HG03025 (cell line): ENCODE data around the gene ALDH3A2.

Source experiments
- ATAC-seq: cut with Tn5 transposase; IDR thresholded peaks from one replicate; pipeline ENCODE4 v1.9.1; 2021; ENCODE audit warnings: mild to moderate bottlenecking, moderate library complexity; ENCODE audit not compliant: unreplicated experiment, low FRiP score

Gene ALDH3A2

DNA sequence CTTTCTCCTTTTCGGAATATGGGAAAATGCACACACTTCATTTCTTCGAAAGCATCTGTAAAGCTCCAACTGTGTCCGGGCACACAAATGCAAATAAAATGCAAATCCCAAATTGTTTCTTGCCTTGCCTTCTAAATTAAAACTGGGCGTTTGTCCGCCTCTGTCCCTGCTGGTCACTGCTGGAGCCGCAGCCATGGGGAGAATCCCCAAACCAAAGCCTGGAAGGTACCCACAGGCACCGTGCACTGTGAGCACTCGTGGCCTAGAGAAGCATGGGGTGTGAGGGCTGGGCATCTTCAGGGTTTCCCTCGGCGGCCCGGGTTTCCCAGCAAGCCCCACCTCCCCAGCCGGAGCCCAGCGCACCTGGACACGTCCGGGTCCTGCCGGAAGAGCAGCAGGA is 64.9 kb downstream of the ALDH3A2 start:
- no peak for ATAC-seq

DNA sequence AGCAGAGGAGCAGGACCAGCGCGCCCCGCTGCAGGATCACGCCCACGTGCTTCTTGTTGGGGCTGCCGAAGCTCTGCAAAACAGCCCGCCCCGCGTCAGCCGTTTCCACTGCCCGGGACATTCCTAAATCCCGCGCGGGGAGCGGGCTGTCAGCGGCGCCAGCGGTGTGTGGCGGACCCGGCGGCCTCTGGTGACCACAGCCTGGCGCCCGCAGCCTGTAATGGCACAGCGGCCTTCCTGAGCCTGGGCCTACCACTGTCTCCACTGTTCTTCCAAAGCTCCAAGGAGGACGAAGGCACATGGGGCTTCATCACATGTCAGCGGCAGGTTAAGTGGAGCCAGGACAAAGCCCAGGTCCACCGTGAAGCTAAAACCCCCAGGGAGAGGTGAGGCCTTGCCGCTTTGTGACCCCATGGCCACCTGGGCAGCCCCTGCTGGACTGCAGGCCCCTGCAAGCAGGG is 65.4 kb downstream of the ALDH3A2 start:
- no peak for ATAC-seq

DNA sequence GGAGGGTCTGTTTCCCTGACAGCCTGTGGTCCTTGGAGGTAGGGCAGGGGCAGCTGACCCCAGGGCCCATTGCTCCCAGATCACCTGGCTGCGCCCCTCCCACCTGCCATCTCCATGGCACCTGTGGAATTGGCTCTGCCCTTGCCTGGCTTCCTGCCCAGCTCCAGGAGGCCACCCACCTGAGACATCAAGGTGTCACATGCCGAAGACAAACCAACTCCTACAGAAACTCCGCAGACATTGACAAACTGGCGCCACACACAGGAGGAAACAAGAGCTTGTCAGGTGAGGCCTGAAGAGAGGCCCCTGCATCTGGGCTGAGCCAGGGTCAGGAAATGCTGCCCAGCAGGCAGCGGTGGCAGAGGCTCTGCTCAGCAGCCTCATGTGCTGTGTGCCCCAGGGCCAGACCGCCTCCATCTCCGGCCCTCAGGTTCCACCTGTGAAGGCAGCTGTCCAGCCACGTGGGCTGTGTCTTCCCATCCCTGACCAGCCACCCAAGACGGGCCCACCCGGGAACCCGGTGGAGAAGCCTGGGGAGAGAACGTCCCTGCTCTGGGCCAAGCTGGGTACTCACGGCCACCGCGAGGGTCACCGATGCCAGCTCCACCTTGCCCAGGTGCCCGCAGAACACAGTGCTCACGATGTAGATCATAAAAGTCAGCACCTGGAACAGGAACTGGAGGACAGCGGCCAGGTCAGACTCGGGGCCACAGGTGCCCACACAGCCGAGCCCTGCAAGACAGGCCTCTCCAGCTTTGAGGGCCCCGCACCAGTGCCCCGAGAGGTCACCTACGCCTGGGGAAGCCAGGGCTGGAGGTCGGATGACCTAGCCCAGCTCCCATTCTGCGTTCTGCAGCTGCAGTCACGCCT is 66.2 kb downstream of the ALDH3A2 start:
- ATAC-seq: no peak

DNA sequence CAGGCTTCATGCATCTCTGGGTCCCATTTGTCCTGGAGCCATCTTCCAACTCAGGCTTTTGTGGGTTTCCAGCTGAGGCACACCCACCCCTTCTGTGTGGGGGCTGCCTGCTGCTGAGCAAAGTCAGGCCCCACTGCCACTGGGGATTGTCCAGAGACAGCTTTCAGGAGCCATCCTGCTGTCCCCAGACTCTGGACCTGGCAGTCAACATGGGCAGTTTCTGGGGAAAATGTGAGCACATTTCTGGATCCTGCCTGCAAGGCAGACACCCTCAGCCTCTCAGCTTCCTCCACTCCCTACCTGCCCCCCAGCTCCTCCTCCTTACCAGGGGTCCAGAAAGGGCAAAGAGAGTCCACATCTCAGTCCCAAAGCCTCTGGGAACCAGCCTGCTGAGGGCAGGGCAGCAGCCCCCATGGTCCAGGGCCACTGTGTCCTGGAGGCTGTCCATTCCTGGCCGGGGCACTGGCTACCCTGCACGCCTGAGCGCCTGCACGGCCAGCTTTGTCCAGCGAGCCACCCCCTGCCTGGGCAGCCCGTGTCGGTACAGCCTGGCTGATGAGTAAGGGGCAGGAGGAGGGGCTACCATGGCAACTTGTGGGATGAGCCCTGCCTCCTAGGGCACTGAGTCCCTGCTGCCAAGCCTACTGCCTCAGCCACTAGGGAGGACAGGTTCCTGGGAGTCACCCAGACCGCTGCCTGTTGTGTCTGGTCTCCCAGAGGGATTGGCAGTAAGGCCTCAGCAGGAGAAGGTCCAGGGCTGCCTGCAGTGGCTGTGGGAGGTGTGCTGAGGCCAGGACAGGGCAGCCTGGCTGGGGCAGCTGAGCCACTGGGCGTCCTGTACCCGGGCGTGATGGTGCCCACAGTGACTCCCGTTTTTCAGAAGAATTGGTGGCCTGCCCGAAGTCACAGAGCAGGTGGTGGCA is 67.8 kb downstream of the ALDH3A2 start, which contains the start of gene SLC47A2:
Gene SLC47A2 (minus strand): TSS at position 477 of the 923 bp plus-strand sequence. CDS start 29 bp downstream, at position 448.
- no peak for ATAC-seq

DNA sequence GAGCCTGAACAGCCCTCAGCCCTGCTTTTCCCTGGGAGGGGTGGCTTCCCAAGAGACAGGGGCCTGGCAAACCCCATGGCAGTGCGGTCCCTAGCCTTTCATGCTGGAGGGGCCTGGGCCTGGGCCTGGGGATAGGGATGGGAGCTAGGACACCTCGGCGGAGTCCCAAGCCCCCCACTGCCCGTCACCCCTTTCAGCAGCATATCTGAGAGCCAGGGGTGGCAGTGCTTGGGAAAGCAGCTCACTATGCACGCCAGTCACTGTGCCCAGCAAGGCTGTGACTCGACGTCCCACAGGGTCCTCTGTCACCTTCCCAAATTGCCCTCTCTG is 68.4 kb downstream of the ALDH3A2 start:
- no peak for ATAC-seq

DNA sequence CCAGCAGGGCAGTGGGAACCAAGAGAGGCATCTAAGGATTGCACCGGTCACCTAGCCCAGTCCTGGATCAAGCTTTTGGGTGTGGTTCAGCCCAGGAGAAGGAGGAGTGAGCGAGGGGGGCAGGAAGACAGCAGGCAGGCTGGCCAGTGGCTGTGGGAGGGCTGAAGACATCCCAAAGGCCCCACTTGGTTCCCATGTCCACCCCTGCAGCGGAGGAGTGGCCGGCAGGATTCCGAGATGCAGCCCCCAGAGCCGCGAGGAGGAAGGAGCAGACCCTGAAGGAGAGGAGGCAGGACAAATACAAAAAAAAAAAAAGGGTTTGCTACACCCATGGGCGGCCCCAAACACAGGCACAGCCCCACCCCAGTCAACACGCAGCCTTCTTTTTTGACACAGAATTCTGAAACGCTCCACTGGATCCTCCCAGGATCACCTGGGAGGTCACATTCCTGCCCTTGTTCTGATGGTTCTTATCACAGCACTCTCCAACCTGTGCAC is 68.9 kb downstream of the ALDH3A2 start:
- no peak for ATAC-seq

DNA sequence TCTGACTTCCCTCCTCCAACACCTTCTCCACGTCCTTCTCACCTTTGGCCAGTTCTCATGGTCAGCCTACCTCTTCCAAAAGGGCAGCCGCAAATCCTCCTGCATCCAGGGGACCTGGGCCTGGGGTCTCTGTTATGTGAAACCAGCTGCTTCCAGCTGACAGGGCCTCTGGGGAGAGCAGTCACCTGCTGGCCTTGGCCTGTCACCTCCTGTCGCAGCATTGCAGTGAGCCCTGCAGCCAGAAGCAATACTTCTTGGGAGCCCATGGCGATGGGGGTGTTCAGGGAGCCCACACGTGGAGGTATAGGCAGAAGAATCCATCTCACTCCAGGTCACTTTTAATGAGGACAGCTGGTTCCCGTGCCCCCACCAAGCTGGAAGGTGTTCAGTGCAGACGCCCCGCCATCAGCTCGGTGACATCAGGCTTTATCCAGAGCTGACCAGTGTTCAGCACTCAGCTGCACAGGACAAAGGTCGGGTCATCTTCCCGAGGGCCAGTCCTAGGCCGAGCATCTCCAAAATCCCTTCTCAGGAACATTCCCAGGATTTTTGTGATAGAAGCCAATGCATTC is 69.6 kb downstream of the ALDH3A2 start:
- no peak for ATAC-seq

DNA sequence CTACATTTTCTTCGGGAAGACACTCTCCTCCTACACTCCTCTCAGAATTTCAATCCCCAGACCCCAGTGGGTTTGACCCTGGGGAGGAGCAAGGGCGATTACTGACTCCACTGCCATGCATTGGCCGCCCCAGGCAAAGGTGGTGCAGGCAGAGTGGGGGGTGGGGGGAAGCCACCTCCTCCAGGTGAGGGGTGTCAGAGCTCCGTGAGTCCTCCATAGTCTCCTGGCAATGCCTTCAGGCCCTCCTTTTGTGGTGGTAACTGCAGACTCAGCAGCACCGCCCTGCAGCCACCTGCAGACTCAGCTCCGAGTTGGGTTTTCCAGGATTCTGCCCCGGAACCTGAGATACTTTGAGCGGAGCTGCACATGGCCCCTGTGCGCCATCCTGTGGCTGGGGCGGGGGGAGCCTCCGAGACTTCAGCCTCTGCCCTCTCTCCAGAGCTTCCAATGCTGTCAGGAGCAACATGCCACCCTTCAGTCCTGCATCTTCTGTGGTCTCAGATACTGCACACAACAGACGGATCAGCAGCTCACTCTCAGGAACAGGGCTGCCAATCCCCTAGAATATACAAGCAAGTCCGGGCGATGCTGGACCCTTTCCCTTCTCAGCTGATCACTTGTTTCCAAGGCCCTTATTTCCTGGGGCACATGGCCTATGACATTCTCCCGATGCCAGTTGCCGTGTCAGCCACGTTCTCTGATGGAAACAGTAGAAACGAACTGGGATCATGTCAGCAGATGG is 70.2 kb downstream of the ALDH3A2 start:
- no peak for ATAC-seq

DNA sequence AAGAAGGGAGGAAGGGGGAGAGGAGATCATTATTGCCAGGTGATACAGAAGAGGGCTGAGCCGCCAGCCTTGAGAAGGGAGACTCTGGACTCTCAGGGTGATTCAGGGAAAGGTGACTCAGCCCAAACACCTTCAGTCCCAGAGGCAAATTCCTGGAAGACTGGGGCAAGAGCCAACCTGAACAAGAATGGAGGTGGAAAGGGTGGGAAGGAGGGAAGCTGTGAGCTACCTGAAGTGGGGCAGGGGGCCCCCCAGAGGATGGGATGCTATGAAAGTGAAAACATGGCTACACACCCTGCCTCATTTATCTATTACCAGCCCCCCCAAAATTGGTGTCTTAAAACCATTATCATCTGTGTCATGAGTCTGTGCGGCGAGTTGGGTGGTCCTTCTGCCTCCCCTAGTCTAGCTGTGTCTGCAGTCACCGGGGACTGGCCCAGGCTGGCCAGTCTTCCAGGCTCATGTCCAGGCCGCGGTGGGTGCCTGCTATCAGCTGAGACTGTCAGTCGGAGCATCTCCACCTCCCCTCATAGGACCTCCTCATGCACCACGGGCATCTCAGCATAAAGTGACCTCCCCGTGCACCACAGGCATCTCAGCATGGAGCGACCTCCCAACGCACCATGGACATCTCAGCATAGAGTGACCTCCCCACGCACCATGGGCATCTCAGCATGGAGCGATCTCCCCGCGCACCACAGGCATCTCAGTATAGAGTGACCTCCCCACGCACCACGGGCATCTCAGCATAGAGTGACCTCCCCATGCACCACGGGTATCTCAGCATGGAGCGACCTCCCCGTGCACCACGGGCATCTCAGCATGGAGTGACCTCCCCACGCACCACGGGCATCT is 71.0 kb downstream of the ALDH3A2 start:
- no peak for ATAC-seq

DNA sequence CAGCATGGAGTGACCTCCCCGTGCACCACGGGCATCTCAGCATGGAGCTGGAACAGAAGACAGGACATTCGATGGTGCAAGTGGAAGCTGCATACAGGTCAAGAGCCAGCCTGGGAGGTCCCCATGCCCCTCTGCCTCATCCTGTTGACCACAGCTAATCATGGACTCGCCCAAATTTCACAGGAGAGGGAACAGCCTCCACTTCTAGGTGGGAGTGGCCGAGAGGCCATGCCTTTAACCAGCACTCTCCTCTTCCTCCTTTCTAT is 71.6 kb downstream of the ALDH3A2 start:
- no peak for ATAC-seq

DNA sequence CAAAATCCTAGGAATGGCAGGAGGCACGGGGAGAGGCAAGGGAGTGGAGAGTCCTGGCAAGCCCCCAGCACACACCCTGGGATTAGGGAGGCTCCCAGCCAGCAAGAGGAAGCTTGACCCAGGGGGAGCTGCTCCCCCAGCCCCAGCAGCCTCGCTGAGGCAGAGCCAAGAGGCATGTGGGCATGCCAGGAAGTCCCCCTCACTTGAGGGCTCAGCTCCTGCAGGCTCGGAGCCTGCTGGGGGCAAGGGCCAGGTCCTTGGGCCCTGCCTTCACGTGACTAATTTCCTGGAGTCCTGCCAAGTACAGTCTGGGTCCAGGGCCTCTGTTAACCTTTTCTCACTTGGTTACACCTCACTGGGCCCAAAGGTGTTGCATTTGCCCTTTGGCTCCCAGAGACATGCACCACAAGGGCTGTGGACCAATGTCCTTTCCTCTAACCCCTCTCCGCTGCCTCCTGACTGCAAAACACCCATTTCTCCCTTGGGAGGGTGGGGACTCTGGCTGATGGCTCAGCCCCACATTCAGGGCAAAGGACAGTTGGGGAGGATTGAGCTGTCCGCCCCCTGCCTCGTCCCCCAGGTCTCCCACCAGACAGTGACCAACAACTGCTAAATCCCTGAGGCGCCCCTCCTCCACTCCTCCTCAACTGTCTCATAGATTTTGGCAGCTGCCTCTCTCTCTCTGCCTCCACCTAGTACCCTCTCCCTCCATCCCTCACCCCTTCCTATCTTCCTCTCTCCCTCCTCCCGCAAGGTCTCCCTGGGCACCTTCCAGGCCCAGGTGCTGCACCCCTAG is 72.3 kb downstream of the ALDH3A2 start:
- no peak for ATAC-seq

DNA sequence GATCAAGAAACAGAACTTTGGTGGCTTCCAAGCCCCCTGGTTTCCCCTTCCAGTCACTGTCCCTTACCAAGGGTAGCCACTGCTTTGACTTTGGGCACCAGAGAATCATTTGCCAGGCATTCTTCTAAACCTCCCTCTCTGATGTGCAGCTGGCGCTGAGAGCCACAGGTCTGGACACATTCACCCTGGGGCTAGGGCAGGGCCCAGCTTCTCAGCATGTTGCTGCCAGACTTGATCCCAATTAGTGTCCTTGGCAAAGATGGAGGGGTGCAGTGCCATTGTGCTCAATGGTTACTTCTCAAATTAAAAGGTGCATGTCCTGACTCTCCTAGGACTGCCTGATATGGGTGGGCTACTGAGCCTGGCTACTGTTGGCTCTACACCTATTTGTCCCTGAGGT is 75.4 kb downstream of the ALDH3A2 start:
- ATAC-seq: no peak

DNA sequence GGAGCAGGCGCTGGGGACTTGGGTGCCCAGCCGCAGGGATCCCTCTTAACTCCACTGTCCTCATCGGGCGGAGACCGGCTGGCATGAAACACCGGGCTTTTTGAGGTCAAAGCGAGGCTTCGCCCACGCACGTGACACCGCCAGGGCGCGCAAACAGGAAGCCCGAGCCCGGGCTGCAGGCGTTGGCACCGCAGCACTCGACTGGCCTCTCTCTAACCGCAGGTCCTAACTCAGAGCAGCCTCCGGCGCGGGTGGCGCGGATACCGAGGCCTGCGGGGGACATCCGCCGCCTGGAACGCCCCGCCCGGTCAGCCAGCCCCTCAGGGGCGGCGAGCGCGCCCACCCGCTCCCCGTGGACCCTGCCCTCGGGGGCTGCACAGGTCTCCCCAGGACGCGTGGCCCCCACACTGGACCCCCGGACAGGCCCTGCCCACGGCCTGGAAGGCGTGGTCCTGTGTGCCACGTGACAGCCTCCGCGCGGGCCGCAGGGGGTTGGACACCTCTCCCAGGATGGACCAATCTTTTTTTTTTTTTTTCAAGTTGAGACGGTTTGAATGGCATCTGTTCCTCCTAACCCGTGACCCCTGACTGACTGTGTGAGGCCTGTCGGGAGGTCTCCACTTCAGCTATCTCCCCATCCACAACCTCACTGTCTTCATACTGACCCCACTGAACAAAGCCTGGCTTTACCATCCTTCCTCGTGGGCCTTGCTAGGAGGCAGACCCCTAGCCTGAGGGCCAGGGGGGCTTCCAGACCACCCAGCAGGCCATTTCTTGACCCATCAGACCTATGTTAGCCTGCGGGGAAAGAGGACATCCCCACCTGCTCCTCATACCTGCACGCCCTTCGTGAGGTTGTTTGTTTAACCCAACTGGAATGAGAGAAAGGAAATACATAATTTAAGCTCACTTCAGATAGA is 76.2 kb downstream of the ALDH3A2 start:
- no peak for ATAC-seq

DNA sequence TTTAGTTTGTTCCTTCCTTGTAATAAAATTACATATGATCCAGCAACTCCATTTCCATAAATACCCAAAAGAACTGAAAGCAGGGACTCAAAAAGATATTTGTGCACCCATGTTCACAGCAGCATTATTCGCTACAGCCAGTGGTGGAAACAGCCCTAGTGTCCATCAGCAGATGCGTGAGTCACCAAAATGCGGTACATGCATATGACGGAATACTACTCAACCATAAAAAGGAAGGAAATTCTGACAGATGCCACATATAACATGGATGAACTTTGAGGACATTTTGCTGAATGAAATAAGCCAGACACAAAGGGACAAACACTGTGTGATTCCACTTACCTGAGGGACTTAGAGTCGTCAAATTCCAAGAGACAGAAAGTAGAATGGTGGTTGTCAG is 76.9 kb downstream of the ALDH3A2 start:
- ATAC-seq: no peak

DNA sequence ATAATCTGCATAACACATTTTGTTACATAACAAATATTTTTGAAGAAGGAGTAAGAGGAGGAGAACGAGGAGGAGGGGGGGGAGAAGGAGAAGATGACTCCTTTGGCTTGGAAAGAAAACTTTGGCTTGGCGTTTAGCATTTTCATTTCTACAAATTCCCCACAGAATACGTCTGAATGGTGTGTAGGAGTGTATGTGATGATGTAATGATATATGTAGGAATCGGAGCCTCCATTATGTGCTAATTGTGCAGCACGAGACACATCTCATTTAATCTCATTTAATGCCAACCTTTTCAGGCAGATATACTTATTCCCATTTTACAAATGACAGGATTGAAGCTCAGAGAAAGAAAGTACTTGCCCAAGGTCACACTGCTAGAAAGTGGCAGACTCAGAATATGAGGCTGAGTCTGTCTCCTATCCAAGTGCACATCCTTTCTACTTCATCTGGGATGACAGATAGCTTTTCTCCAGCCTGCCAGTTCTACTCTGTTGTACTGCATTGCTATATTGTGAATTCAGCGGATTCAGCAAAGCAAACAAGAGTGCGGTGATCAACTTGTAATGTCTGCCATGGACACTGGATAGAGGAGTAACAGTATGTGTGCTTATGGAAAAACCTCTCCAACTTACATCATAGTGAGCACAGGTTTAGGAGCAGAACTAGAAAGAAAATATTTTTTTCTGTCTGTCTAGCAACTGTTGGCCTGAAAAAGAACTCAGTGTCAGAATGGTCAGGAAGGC is 78.3 kb downstream of the ALDH3A2 start:
- no peak for ATAC-seq
